GM12878 (cell line): ENCODE results near the gene TBC1D22B. TPM values are rescaled to one million over a fixed set of nuclear protein-coding genes. Genes with fewer than 3 reads are reported as not detected.

Experiments used
- CEBPZ ChIP-seq: fragments of 150-350 bp; IDR thresholded peaks from 2 replicates; pipeline ENCODE4 v1.6.1; 2016; ENCODE audit warnings: low read depth, low read length
- CREB1 ChIP-seq: IDR thresholded peaks from 2 replicates; pipeline ENCODE4 v1.6.1; 2012; ENCODE audit warnings: low read depth, mild to moderate bottlenecking, inconsistent platforms
- IRF4 ChIP-seq: IDR thresholded peaks from 2 replicates; pipeline ENCODE4 v1.6.1; 2011; ENCODE audit warnings: low read depth, low read length
- STAT3 ChIP-seq: IDR thresholded peaks from 2 replicates; pipeline ENCODE4 v1.6.1; 2011; ENCODE audit warnings: low read depth, low read length, improper control_type of control experiment
- polyA plus RNA-seq, 11 experiments: library from polyadenylated mRNA; depleted of rRNA in 4 of 11; unstranded in 6 of 11; stranded (reverse) in 5 of 11; fragments of >200 nt; fragmentation: Nextera tagmentation in 4 of 11; fragmentation: Illumina TruSeq in 1 of 11; extraction: Ambion mirVana in 4 of 11; extraction: Trizol in 1 of 11; gene quantifications; 1 replicate in 1 of 11; 2 replicates in 10 of 11; pipeline versions ENCODE4 v1.2.1 to v1.2.3, GENCODE V29; 2011 to 2016; ENCODE audit warnings: inconsistent platforms in 2 of 11, missing spikeins in 2 of 11, low read depth in 1 of 11
- total RNA-seq, 4 experiments: library from RNA; depleted of rRNA in 3 of 4; stranded (reverse); fragments of >200 nt in 3 of 4; fragmentation: Illumina TruSeq in 1 of 4; extraction: Trizol in 1 of 4; gene quantifications; 2 replicates each; pipeline versions ENCODE4 v1.2.1 to v1.2.3, GENCODE V29; 2013 to 2021
- TF ChIP-seq, protein P1 (sequence below): fragments of 150-350 bp; IDR thresholded peaks from 2 replicates; pipeline ENCODE4 v1.6.1; 2014; ENCODE audit warnings: mild to moderate bottlenecking, low read depth, low read length
- TF ChIP-seq, protein P2 (sequence below): fragments of 450-650 bp; formaldehyde crosslinking; IDR thresholded peaks from 2 replicates; pipeline ENCODE4 v1.4.0; 2022; ENCODE audit warnings: mild to moderate bottlenecking, moderate library complexity
- TF ChIP-seq, protein P3 (sequence below): fragments of 450-650 bp; IDR thresholded peaks from 2 replicates; pipeline ENCODE4 v1.6.1; 2016; ENCODE audit warnings: mild to moderate bottlenecking

TBC1D22B gene
- total and polyA plus RNA-seq, 10 of the 15 experiments (the other 5 are each of a cell fraction or from before 2014, with no cell fraction given): 3.4 to 18.7 (median 14.1) TPM

GRCh38 chr6:37233541-37233940, 24.0 kb upstream of the TBC1D22B start (continued):
- TF ChIP-seq CREB1 (no peak), IRF4 (no peak), STAT3 (no peak), CEBPZ (no peak)
- TF ChIP-seq, protein P1, sequence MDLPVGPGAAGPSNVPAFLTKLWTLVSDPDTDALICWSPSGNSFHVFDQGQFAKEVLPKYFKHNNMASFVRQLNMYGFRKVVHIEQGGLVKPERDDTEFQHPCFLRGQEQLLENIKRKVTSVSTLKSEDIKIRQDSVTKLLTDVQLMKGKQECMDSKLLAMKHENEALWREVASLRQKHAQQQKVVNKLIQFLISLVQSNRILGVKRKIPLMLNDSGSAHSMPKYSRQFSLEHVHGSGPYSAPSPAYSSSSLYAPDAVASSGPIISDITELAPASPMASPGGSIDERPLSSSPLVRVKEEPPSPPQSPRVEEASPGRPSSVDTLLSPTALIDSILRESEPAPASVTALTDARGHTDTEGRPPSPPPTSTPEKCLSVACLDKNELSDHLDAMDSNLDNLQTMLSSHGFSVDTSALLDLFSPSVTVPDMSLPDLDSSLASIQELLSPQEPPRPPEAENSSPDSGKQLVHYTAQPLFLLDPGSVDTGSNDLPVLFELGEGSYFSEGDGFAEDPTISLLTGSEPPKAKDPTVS: no peak
- TF ChIP-seq, protein P2, sequence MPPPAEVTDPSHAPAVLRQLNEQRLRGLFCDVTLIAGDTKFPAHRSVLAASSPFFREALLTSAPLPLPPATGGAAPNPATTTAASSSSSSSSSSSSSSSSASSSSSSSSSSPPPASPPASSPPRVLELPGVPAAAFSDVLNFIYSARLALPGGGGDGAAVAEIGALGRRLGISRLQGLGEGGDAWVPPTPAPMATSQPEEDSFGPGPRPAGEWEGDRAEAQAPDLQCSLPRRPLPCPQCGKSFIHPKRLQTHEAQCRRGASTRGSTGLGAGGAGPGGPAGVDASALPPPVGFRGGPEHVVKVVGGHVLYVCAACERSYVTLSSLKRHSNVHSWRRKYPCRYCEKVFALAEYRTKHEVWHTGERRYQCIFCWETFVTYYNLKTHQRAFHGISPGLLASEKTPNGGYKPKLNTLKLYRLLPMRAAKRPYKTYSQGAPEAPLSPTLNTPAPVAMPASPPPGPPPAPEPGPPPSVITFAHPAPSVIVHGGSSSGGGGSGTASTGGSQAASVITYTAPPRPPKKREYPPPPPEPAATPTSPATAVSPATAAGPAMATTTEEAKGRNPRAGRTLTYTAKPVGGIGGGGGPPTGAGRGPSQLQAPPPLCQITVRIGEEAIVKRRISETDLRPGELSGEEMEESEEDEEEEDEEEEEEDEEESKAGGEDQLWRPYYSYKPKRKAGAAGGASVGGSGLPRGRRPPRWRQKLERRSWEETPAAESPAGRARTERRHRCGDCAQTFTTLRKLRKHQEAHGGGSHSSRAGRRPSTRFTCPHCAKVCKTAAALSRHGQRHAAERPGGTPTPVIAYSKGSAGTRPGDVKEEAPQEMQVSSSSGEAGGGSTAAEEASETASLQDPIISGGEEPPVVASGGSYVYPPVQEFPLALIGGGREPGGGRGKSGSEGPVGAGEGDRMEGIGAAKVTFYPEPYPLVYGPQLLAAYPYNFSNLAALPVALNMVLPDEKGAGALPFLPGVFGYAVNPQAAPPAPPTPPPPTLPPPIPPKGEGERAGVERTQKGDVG (CRISPR knock-in tag): no peak
- TF ChIP-seq, protein P3, sequence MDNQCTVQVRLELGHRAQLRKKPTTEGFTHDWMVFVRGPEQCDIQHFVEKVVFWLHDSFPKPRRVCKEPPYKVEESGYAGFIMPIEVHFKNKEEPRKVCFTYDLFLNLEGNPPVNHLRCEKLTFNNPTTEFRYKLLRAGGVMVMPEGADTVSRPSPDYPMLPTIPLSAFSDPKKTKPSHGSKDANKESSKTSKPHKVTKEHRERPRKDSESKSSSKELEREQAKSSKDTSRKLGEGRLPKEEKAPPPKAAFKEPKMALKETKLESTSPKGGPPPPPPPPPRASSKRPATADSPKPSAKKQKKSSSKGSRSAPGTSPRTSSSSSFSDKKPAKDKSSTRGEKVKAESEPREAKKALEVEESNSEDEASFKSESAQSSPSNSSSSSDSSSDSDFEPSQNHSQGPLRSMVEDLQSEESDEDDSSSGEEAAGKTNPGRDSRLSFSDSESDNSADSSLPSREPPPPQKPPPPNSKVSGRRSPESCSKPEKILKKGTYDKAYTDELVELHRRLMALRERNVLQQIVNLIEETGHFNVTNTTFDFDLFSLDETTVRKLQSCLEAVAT: no peak
